Middle frontal gyrus (tissue), 1 donor: ENCODE data around the gene PADI6.
"Not testable (repeated sequence)": the region's sequence is repeated elsewhere in the genome, so short reads cannot be mapped to it uniquely, and the experiment has no call there.

Experiments
- DNase-seq: peaks from one replicate; pipeline ENCODE4 v3.0.0-alpha.2; 2015; ENCODE audit warnings: low spot score; ENCODE audit errors: extremely low spot score

PADI6 gene

DNA sequence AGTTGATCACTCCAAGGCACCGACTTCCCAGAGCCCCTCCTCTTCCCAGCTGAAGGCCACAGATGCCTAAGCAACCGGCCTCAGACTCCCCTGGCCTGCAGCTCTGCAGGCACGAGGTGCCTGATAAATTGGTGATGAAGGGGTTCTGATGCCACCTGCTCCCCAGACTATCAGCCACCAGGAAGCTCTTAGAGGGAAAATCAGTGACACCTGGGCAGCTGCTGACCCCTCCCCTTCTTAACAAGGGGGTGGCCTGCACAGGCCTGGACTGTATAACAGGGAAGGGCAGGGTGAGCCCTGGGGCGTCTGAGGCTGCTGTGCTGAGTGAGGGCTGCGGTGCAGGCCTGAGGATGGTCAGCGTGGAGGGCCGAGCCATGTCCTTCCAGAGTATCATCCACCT, at the start of gene PADI6:
Gene PADI6 (plus strand): TSS at position 301 of the 400 bp plus-strand sequence. CDS start 50 bp downstream, at position 351.
- DNase-seq, result no peak

DNA sequence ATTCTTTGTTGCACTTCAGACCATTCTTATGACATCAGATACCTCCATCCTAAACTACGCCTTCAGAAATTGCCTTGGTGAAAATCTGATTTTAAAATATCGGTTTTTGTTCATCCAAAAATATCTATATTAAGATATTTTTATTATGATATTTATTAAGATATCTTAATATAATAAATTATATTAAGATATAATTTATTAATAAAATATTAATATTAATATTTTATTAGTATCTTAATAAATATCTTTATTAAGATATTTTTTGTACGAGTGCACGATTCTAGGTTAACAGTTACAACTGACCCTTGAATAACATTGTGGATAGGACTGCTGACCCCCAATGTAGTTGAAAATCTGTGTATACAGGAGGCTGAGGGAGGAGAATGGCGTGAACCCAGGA, 43.1 kb upstream of the PADI6 start:
- DNase-seq, result no peak

DNA sequence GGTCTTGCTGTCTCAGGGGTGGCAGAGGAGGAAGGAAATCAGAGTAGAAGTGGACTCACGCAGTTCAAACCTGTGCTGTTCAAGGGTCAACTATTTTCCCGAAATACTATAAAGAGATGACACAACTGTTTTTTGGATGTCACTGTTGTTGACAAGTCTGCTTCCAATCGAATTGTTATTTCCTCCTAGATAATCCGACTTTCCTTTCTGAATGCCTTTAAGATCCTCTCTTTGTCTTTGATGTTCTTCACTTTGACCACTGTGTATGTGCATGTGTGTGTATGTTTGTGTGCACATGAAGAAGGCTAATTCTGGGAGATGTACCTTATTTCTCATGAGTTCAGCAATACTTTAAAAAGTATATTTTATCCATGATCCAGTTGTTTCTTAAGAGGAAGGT, 42.4 kb upstream of the PADI6 start:
- no peak for DNase-seq

DNA sequence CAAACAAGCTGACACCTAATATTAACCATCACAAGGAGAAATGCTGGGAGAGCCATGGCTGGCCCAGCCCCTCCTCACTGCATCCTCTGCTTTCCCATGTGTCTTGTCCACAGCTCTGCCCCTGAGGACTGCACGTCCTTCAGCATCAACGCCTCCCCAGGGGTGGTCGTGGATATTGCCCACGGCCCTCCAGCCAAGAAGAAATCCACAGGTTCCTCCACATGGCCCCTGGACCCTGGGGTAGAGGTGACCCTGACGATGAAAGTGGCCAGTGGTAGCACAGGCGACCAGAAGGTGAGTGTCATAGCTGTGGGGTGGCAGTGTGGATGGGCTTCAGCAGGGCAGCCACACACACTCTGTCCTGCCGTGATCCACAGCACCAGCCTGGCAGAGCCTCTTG, 41.1 kb upstream of the PADI6 start:
- DNase-seq, result no peak

DNA sequence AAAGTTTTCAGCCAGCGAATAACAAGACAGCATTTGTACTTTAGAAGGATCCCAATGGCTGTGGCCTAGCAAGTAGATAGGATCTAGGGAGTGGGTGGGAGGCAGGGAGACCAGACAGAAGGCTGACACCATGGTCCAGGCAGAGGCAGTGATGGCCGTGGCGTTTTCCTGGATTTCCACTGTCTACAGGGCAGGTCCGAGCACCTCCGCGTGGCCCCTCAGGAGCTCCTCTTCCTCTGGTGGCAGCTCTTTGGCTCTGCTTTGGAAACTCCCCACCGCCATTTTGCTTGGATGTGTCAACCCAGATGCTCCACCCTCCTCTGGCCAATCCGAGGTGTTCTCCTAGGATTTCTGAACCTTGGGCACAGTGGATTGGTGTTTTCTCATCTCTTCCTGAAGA, 38.9 kb upstream of the PADI6 start:
- DNase-seq, result no peak

DNA sequence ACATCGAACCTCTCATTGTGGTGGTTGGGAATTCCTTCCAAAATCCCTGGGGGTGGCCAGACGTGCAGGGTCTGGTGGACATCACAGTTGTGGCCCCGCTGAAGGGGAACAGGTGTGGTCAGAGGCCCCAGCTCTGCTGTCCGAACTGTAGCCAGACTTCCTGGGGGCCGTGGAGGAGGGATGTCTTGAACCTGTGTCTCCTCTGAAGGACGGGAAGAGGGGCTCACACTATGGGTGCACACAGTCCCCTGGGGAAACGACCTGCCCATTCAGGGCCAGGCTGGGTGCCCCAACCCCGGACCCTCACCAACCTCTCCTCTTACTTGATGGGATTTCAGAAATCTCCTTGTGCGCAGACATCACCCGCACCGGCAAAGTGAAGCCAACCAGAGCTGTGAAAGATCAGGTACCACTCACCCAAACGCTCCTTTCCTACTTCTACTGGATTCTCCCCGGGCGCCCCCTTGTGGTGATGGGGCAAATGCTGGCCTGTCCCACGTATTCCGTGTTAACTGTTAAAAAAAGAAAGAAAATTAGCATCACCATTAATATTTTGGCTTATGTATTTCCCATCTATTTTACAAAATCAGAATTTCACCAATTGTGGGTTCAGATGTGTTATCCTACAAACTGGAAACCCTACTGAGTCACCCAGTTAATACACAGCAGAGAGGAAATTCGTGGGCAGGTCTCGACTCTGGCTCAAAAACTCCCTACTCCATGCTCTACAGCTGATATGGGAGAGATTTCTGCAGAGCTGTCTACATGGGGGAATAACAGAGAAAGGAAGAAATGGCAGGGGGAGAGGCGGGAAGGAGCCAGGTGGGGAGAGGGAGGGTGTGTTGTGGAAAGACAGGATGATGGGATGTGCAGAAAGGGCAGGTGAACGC, 35.9 kb upstream of the PADI6 start:
- DNase-seq, result no peak

DNA sequence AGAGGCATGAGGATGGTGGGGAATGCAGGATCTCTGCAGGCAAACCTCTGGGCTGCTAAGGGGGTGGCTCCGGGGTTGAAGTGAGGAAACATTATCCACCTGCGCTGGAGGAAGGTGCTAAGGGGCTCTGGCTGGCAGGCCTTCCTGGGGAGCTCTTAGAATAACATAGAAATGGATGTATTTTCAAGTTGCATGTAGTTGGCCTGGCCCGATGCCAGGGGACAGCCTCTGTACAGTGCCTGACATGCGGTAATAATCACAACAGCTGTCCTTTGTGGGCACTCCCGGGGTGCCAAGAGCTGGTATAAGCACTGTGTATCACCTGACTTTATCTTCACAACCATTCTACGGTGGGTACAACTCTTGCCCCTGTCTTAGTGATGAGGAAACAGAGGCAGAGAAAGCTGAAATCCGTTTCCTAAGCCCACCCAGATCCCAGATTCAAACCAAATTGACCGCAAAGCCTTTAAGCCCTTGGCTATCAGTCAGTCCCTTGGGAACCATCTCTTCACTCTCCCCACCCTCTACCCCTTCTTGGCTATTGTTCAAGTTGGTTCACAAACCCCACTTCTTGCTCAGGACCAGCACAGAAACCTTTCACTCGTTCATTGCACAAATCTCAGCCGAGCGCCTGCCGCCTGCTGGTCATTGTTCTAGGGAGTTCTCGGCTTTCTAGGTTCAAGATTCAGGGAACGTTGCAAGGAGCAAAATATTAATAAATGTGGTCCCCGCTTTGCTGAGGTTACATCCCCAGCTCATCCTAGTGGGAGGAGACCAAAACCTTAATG, 33.1 kb upstream of the PADI6 start:
- no peak for DNase-seq

DNA sequence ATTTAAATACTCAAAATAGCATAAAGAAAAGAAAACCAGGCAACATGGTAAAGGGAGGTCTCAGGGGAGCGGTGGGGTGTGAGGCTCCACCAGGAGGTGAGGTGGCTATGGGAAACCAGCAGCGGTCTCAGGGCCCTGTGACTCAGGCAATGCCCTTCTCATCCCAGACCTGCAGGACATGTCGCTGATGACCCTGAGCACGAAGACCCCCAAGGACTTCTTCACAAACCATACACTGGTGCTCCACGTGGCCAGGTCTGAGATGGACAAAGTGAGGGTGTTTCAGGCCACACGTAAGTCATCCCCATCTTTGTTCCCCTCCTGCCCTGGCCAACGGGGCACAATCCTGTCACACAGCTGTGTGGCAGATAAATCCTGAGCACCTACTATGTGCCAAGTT, 32.5 kb upstream of the PADI6 start:
- DNase-seq, result no peak

DNA sequence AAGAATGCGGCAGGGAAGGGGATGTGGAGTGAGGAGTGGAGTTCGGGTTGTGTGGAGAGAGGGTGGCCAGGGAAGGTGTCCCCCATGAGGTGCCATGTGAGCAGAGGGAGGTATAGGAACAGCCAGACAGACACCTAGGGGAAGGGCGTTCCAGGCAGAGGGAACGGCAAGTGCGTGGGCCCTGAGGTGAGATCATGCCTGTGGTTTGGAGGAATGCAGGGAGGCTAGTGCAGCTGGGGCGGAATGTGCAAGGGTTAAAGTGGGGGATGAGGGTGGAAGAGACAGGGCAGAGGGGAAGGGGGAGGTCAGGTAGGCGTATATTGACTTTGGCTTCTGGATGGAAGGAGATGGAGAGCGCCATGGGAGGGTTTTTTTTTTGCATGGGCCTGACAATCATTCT, 31.6 kb upstream of the PADI6 start:
- DNase-seq, result no peak

DNA sequence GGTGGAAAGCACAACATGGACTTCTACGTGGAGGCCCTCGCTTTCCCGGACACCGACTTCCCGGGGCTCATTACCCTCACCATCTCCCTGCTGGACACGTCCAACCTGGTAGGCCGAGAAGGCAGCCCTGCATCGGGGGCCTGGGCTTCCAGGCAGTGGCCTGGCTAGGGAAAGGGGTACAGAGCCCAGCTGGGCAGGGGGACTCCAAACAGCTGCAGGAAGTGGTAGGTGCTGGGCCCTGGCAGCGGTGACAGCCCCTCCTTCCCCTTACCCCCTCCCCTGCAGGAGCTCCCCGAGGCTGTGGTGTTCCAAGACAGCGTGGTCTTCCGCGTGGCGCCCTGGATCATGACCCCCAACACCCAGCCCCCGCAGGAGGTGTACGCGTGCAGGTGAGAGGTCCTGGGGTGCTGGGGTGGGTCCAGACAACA, 30.0 kb upstream of the PADI6 start:
- DNase-seq, result no peak

DNA sequence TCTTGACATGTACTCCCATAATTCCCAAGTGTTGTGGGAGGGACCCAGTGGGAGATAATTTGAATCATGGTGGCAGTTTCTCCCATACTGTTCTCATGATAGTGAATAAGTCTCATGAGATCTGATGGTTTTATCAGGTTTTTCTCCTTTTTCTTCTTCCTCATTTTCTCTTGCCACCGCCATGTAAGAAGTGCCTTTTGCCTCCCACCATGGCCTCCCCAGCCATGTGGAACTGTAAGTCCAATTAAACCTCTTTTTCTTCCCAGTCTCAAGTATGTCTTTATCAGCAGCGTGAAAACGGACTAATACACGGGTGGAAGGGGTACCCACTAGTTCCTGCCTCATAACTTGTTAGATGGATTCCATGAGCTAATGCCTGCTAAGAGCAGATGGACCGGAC, 26.5 kb upstream of the PADI6 start:
- DNase-seq, result not testable (repeated sequence)

DNA sequence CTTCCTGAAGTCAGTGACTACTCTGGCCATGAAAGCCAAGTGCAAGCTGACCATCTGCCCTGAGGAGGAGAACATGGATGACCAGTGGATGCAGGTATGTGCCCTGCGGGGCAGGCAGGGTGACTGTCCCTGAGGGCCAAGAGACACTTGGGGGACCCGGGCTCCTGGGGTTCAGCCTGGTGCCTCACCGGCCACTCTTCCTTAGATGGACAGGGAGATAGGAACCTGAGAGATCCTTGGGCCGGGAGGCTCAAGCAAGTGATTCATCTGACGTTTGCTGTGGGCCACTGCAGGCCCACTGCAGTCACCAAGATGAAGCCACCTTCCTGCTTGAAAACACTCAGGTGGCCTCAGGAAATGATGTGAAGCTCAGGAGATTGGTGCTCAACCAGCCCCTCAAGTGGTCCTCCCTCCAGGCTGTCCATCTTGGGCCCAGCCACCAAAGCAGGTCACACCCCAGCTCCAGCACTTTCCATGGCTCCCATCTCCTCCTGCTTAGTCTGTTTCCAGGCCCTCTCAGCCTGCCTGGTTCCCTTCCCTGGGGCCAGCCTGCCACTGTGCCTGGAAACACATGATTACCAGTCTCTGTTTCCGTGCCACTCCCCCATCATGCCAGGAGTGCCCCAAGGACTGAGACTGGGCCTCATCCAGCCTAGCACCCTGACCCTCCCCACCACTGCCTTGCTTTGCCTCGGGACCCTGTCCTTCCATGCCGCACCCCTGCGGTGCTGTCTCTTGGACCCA, 25.8 kb upstream of the PADI6 start:
- DNase-seq, result no peak

DNA sequence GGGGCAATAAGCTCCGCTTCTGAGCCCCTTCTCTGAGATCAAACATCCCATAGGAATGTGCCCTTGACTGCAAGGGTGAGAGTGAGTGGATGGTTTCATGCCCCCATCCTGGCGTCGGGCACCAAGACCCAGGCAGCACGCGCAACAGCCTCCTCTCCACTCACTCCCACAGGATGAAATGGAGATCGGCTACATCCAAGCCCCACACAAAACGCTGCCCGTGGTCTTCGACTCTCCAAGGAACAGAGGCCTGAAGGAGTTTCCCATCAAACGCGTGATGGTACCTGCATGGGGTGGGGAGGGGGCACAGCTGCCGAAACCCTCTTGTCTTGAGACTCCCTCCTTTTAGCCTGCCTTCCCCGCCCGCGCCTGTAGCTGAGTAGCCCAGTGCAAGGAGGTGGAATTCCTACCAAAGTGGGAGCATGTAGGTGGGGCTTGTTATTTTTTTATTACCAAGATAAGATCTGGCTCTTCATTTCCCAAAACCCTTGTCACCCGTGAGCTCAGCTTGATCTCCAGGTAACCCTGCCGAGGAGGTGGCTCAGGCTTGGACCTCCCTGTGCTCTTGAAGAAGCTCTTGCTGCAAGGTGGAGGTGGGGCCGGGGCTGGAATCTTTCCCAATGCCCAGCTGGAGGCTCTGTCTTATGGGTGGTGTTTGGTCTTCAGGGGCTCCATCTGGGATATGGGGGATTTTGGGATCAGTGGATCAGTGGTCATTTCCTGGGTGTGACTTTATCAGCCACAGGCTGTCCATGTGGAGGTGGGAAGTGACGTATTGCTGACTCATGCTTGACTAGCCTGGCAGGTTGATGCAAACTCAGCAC, 24.0 kb upstream of the PADI6 start:
- DNase-seq, result no peak

DNA sequence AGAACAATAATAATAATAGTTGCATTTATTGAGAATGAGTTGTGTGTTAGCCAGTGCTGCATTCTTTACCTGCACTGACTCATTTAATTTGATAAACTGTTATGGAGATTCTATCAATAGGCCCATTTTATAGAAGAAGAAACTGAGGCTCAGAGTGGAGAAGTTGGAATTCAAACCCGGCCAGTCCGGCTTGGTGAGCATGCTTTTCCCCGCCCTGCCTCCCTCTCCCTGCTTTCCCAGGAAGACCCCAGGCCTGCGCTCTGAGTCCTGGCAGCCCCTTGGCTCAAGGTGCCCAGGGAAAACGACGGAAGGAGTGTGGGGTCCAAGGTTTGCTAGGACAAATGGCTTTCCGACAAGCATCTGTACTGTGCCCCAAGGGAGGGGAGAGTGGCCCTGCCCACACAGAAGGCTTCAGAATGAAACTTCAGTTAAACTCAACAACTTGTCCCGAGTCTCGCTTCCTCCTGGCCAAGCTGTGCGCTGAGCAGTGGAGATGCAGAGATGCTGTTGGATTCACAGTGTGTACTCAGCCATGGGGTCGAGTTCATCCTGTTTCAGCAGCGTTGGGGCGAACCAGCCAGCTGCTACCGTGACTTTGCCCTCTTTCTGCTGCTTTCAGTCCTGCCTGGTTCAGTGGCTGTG, 23.3 kb upstream of the PADI6 start:
- no peak for DNase-seq

DNA sequence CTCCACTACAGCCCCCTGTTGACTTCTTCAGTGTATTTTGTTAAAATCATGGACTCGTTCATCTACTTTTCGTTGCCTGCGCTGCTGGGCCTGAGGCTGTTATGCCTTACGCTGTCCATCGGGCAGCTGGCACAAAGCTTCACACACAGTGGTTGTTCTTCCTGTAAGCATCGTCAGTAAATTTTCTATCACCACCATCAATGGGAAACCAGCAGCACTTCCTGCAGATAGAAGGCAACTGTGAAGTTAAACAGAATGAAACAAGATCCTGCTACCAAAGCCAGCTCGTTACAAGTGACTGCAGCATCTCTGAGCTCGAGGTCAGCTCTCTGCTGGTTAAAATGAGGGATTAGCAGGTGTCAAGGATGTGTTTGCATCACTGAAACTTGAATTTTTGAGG, 21.9 kb upstream of the PADI6 start:
- DNase-seq, result no peak

DNA sequence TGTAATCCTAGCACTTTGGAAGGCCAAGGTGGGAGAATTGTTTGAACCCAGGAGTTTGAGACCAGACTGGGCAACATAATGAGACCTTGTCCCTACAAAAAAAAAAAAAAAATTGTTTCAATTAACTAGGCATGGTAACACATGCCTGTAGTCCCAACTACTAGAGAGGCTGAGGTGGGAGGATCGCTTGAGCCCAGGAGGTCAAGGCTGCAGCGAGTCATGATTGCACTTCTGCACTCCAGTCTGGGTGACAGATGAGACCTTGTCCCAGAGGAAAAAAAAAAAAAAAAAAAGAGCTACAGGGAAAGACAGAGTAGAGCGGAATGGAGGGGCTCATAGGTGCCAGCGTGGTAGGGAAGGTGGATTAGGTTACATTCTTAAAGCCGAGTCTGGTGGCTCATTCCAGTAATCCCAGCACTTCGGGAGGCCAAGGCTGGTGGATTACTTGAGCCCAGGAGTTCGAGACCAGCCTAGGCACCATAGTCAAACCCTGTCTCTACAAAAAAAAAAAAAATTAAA, 21.0 kb upstream of the PADI6 start:
- no peak for DNase-seq

DNA sequence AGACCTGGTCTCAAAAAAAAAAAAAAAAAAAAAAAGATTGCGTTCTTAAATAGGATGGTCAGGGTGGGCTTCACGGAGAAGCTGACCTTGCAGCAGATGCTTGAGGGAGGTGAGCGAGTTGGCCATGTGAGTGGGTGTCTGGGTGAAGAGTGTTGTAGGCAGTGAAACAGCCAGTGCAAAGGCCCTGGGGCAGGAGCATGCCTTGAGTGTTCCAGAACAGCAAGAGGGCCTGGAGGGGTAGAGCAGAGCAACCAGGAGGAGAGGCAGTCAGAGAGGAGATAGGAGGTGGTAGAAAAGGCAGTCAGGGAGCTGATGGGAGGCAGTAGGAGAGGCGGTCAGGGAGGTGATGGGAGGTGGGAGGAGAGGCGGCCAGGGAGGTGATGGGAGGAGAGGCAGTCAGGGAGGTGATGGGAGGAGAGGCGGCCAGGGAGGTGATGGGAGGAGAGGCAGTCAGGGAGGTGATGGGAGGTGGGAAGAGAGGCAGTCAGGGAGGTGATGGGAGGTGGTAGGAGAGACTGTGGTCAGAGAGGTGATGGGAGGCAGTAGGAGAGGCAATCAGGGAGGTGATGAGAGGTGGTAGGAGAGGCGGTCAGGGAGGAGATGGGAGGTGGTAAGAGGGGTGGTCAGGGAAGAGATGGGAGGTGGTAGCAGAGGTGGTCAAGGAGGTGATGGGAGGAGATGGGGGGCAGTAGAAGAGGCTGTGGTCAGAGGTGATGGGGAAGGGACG, 20.2 kb upstream of the PADI6 start:
- no peak for DNase-seq

DNA sequence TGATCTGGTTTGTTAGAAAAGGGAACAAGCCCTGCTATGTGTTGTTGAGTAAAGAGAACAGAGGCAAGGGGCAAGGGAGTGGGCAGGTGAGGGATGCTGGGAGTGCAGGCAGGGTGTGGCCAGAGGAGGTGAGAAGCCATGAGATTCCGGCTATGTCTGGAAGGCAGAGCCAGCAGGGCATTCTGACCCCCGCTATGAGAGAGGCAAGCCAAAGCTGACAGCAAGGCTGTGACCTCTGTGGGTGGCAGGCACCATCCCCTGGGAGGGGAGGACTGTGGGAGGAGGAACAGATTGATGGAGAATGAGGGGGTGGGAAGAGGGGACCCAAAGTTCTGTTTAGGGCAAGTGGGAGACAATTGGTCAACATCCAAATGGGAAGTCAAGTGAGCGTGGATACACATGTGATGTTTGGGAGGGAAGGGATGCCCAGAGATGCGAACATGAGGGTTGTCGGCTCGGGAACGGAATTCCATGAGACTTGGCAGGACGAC, 19.5 kb upstream of the PADI6 start:
- DNase-seq, result no peak

DNA sequence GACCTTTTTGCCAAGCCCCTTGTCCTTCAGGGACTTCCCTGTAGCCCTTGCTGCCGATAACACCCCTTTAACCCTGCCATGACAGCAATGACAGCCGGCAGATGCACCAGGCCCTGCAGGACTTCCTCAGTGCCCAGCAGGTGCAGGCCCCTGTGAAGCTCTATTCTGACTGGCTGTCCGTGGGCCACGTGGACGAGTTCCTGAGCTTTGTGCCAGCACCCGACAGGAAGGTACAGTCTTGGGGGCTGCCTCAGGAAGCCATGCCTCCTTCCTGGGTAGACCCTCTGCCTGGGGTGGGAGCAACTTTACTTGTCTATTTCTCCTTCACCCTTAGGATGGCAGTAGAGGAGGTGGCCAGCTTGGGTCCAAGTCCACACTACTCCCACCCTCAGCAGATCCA, 16.1 kb upstream of the PADI6 start:
- no peak for DNase-seq
